Esophagus mucosa (tissue), 1 donor: Measurements from ENCODE around the gene AQP5. TPM values are rescaled to one million over a fixed set of nuclear protein-coding genes. Genes with fewer than 3 reads are reported as not detected.

Source experiments
- ATAC-seq: fragments of 200-7000 bp; cut with Tn5 transposase; one replicate; pipeline ENCODE4 v1.9.1; 2020
- total RNA-seq: library from RNA; stranded (reverse); gene quantifications from one replicate; pipeline ENCODE4 v1.2.4, GENCODE V29; 2023
- donor health status: DM: yes; HTN: yes; CAD: no.

The AQP5 gene
- total RNA-seq, 1 donor from 2014 or later: 1.3 TPM

GRCh38 chr12:49964849-49965624 lies 3.4 kb downstream of the AQP5 start:
- no peak for ATAC-seq

DNA sequence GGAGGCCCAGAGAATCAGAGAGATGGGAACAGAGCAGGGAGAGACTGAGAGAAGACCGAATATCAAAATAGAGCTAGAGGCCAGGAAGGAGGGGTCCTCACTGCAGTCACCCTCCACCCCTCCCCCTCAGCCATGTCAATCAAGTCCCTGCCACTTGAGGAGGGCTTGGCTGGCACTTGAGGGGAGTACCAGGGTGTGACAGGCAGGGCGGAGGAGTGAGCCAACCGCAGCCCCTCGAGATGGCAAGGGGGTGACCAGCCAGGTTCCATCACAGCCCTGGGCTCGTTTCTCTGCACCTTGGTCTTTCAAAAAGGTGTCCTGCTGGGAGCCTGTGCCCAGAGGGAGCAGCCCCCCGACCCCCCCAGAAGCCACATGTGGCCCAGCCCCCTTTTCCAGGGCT lies 4.2 kb downstream of the AQP5 start:
- no peak for ATAC-seq

- no peak for ATAC-seq
Observed at GRCh38 chr12:49966511-49967041, 4.9 kb downstream of the AQP5 start.

- peak; percentile 70 for ATAC-seq
Observed at GRCh38 chr12:49967042-49967776, 5.5 kb downstream of the AQP5 start.

- no peak for ATAC-seq
Observed at GRCh38 chr12:49967777-49968250, 6.1 kb downstream of the AQP5 start.

DNA sequence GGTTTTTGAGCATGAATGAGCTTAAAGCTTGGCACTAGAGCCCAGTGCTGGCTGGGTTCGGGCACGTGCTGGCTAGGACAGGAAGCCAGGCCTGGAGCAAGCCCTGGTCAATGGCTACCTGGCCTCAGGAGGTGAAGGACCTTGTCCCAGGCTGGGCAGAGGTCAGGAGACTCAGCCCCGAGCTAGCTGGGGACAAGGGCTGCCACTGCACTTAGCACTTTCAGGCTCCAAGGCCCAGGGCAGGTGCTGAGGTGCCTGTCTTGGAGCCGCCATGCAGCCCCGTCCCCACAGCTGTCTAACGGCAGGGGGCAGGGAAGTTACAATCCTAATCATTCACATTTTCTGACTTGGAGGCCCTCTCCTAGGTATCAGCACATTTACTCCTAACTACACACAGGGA lies 6.8 kb downstream of the AQP5 start:
- no peak for ATAC-seq

DNA sequence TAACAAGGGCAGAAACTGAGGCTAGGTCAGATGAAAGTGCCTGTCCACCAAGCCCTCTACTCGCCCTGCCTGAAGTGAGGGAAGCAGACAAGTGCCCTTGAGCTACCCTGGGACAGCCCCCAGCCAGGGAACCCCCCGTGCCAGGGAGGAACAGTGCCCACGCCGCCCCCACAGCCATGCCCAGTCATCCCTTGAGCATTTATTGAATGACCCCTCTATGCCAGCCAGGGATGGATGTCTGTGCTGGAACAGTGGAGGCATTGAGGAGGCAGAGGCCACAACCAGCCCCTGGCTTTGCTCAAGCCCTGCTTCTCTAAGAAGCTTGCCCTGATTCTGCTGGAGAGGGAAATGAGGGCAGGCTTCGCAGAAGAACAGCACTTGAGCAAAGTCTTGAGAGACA lies 7.4 kb downstream of the AQP5 start:
- ATAC-seq: no peak

GRCh38 chr12:49969651-49970429 lies 8.2 kb downstream of the AQP5 start:
- ATAC-seq: no peak

DNA sequence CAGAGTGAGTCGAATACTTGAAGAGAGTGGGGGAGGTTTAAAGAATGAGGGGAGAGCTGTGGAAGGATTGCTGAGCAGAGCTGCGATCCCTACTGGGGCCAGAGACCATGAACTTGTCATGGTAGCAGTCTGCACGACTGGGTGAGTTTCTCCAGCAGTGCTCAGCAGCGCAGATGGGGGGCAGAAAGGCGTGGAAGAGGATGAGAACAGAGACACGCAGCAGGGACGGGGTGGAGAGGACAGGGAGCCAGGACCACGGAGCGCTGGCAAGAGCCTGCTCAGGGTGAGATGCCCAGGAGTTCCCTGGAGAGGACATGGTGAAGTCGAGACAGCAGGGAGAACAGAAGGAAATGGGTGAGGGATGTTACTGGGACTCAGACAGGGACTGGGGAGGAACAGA lies 9.0 kb downstream of the AQP5 start:
- no peak for ATAC-seq

- peak; percentile 23 for ATAC-seq
Observed at GRCh38 chr12:49971141-49971540, 9.5 kb downstream of the AQP5 start.

DNA sequence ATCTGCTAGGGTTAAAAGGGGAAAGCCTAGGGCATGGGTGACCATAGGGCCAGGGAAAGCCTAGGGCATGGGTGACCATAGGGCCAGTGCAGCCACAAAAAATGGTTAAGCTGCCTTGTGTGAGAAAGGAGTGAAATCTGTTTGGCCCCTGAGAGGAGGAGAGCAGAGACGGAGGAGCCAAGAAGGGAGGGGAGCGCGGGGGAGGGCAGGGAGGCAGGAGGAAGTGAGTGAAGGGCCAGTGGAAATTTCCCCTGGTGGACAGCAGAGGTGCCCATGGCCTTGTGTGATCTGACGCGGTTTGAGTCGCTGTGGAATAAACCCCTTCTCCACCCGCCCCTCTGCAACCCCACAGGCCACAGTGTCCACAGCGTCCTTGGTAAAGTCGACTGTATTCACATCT lies 10.5 kb downstream of the AQP5 start:
- no peak for ATAC-seq

DNA sequence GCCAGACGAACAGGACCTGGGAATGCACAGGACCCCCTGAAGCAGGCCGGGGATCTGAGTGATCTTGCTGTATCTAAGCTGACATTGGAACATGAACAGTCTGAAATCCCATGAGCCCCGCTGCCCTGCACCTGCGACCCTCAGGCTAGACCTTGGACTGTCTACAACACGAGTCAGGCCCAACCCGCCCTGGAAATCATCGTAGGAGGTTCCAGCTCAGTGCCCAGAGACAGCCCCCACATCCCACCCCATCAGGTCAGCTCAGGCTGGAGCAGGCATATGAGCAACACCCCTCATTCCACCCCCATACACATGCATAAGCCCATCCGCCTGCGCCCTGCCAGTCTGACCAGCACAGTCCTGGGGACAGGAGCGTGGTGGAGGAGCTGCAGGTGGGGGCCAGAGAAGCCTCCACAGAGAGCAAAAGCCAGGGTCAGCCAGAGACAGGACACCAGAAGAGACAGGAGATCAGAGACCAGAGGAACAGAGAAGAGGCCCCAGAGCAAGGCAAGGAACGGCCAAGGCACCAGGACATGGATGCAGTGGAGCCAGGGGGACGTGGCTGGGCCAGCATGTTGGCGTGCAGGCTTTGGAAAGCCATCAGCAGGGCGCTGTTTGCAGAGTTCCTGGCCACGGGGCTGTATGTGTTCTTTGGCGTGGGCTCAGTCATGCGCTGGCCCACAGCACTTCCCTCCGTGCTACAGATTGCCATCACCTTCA lies 11.1 kb downstream of the AQP5 start, which contains the start of gene AQP6:
AQP6 (plus strand) TSS at position 307 of the 720 bp plus-strand sequence; CDS start at position 534, 227 bp downstream.
- ATAC-seq: no peak

DNA sequence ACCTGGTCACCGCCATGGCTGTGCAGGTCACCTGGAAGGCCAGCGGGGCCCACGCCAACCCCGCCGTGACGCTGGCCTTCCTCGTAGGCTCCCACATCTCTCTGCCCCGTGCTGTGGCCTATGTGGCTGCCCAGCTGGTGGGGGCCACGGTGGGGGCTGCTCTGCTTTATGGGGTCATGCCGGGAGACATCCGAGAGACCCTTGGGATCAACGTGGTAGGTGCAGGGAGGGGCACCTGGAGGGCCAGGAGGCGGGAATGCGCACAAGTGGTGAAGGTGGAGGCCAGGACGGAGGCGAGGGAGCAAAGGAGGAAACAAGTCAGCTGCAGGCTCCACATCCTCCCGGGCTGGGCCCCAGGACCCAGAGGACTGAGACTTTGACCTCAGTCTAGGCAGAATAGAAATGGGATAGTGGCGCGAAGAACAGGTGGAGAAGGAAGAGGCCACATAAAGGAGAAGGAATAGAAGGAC lies 11.7 kb downstream of the AQP5 start:
- ATAC-seq: no peak

DNA sequence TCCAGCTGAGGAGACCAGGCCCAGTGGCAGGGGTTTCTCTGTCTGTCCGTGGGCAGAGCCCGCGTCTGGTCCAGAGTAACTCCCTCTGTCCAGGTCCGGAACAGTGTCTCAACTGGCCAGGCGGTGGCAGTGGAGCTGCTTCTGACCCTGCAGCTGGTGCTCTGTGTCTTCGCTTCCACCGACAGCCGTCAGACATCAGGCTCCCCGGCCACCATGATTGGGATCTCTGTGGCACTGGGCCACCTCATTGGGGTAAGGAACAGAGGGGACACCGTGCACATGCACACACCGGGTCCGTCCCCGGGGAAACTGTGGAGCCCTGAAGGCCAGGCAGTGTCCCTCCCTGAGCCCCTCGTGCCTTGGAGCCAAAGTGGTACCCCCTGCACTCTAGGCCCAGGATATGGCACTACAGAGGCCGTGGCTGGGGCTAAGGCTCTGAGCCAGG lies 12.6 kb downstream of the AQP5 start:
- ATAC-seq: no peak

DNA sequence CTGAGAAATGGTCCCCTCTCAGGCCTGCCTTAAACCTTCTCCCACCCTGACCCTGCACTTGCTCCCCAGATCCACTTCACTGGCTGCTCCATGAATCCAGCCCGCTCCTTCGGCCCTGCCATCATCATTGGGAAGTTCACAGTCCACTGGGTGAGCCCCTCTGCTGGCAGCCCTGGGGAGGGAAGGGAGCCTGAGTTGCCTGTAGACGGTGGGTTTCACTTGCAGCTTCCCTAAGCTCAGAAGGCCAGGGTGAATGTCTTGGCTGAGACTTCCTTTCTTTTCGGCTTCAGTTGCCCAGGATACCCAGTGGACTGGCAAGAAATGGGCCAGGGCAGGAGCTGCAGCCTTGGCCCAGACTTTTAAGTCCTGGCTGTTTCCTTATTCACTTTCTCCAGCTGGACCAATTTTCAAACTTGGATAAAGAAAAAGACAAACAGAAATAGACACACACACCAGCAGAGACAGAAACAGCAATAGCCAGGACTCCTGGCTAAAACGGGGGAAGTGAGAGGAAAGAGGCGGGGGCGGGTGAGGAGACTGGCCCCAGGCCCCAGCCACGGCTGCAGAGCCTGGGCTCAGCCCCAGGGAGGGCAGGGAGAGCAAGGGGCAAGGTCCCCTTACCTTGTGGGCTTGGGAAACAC lies 13.1 kb downstream of the AQP5 start:
- no peak for ATAC-seq

- ATAC-seq: no peak
Observed at GRCh38 chr12:49975318-49975761, 13.7 kb downstream of the AQP5 start.

- no peak for ATAC-seq
Observed at GRCh38 chr12:49976557-49976956, 14.9 kb downstream of the AQP5 start.

- no peak for ATAC-seq
Observed at GRCh38 chr12:49978125-49978524, 16.5 kb downstream of the AQP5 start.

DNA sequence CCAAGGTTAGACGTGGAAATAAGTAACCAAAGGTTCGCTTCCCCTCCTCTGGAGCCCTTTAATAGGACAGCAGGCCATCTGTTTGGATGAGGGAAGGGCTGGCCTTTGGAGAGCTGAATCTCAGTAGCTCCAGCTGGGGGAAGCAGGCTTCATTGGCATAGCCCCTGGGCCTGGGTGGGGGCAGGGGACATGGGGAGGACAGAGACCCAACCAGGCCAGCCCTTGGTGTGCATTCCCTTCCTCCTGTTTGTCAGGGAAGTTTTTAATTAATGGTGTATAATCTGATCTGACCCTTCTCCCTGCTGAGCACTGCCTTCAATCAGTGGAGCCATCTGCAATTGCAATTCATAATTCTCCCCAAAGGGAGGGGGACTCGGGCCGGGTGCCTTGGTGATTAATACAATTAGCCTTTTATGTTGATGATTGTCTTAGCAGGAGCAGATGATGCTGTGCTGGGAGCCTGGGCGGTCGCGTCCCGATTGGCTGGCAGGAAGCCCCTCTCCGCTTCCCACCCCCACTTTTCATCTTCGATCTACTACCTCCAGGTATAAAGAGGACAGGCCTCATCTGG lies 17.4 kb downstream of the AQP5 start:
- no peak for ATAC-seq

DNA sequence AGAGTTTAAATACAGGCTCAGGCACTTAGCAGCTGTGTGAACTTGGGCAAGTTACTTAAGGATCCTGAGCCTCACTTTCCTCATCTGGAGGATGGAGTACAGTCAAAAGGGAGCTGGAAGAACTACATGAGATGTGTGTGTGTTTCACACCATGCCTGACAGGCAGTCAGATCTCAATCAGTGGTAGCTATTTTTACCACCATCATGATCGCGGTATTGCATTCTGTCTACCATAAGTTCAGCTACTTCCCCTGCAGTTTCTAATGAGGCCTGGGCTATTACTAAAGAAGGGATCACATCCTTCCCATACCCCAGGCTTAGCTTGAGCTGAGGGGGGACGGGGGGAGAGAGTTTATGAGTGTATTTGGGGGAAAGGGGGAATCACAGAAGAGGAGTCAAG lies 18.1 kb downstream of the AQP5 start:
- no peak for ATAC-seq
